ENCODE results near the gene GMDS. TPM values are rescaled to one million over a fixed set of nuclear protein-coding genes. Genes with fewer than 3 reads are reported as not detected.

GMDS gene
- total RNA-seq, 2 experiments from 2014 or later = 38.4 to 41.3 TPM

DNA sequence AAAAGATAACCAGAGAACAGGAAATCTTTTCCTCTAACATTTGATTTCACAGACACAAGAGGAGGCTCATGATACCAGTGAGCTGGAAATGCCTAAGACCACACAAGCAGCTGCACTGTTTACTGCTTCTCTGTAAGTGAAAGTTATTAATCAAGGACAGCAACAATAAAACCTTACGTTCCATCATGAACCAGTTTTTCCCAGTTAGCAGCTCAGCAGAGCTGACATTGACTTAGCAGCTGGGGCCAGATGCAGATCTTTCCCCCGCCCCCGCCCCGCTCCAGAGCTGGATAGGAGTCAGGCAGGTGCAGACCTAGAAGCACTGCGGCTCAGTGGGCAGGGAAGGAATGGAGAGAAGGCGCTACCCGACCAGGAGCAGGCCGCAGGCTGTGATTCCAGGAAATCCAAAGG is 275.2 kb downstream of the GMDS start:
- intact Hi-C loops (cut with micrococcal nuclease) = no loop called here
- CTCF ChIA-PET = no interaction called here
- H3K27me3 Mint-ChIP-seq (ENCODE audit: low read depth) = no peaks in the 10 kb centered on the region
- peaks cover 9% of the 10 kb centered on the region for H3K36me3 Mint-ChIP-seq (ENCODE audit: low read depth)
- DNase-seq = no peak
- H3K4me3 Mint-ChIP-seq = no peak overlapping the region
- peaks cover 5% of the 10 kb centered on the region for H3K4me1 Mint-ChIP-seq (ENCODE audit: low read depth)
- no peaks in the 10 kb centered on the region for H3K9me3 Mint-ChIP-seq
- no peak overlapping the region for H3K27ac Mint-ChIP-seq

DNA sequence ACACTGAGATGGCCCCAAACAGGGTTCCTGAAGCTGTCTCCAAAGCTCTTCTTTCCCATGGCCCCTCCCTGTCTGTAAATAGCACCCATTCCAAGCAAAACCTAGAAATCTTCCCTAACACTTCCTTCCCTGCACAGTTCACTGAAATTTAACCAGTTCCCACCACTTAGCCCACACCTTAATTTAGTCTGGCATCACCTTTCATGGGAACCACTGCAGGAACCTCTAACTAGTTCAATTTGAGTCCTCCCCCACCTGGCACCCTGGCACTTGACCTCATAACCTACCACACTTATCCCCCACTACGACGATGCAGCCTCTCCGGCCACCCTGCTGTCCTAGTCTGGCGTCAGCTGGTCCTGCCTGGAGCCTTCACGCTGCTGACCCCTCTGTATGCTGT is 278.7 kb downstream of the GMDS start:
- no peak for DNase-seq
- Mint-ChIP-seq H3K9me3 (no peaks in the 10 kb centered on the region), H3K36me3 (ENCODE audit: low read depth) (peaks cover 12% of the 10 kb centered on the region), H3K4me3 (no peak overlapping the region), H3K27me3 (ENCODE audit: low read depth) (no peaks in the 10 kb centered on the region), H3K27ac (no peak overlapping the region), H3K4me1 (ENCODE audit: low read depth) (peaks cover 5% of the 10 kb centered on the region)
- CTCF ChIA-PET = no interaction called here
- intact Hi-C loops (cut with micrococcal nuclease) = no loop called here

DNA sequence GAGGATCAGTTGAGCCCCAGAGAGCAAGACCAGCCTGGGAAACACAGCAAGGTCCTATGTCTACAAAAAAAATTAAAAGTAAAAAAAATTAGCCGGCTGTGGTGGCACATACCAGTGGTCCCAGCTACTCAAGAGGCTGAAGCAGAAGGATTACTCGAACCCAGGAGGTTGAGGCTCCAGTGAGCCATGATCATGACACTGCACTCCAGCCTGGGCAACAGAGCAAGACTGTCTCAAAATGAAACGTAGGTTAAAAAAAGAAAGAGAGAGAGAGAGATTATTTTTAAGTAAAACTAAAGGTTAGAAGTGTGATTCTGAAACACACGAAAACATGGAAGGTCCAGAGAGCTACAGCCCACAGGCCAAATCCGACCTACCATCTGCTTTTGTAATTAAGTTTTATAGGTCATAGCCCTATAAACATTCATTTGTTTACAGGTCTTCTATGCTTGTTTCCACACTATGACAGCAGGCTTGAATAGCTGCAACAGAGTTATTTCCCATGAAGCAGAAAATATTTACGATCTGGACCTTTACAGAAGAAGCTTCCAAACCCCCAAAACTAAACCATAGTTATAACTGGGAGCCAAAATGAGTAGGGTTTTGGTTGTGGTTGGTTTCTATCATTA is 279.7 kb downstream of the GMDS start:
- intact Hi-C loops (cut with micrococcal nuclease) = no loop called here
- H3K4me3 Mint-ChIP-seq = no peak overlapping the region

DNA sequence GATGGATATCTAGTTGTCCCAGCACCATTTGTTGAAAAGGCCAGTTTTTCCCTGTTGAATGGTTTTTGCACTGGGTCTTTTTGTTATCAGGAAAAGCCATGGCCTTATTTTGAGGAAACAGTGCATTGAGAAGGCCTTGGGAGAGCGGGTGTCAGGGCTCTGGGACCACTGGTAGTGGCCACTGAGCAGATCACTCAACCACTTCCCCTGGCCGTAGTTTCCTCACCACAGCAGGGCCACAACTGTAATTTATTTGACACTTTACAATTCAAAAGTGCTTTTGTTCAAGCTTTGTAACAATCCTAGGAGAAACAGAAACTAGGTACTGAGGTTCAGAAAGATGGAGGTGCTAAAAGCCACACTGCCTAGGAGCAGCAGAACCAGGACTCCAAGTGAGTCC is 281.8 kb downstream of the GMDS start:
- CTCF ChIA-PET = no interaction called here
- intact Hi-C loops (cut with micrococcal nuclease) = no loop called here
- no peak for DNase-seq
- no peaks in the 10 kb centered on the region for H3K27me3 Mint-ChIP-seq (ENCODE audit: low read depth)
- peaks cover 14% of the 10 kb centered on the region for H3K36me3 Mint-ChIP-seq (ENCODE audit: low read depth)
- H3K9me3 Mint-ChIP-seq = no peaks in the 10 kb centered on the region
- no peak overlapping the region for H3K4me3 Mint-ChIP-seq
- no peaks in the 10 kb centered on the region for H3K4me1 Mint-ChIP-seq (ENCODE audit: low read depth)
- no peak overlapping the region for H3K27ac Mint-ChIP-seq

More for the DNA sequence above, 279.7 kb downstream of the GMDS start:
- Mint-ChIP-seq H3K4me1 (ENCODE audit: low read depth) (peaks cover 5% of the 10 kb centered on the region), H3K27ac (no peak overlapping the region), H3K9me3 (no peaks in the 10 kb centered on the region), H3K36me3 (ENCODE audit: low read depth) (peaks cover 12% of the 10 kb centered on the region), H3K27me3 (ENCODE audit: low read depth) (no peaks in the 10 kb centered on the region)
- CTCF ChIA-PET = interaction anchor here (0.7 kb wide), 1 partner anchor 361 kb away, joined by 5 read pairs; no protein-coding TSS in a partner anchor
- no peak for DNase-seq

DNA sequence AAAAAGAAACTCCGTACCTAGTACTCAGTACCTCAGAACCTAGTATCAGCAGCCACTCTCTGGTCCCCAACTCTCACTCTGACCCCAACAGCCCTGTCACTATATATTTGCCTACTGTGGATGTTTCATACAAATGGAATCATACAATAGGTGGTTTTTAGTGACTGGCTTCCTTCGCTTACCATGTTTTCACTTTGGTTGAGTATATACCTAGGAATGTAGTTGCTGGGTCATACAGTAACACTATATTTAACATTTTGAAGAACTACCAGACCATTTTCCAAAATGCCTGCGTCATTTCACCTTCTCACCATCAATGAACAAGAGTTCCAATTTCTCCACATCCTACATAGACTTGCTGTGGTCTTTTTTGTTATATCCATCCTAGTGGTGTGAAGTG is 283.2 kb downstream of the GMDS start:
- no peaks in the 10 kb centered on the region for H3K4me1 Mint-ChIP-seq (ENCODE audit: low read depth)
- no peak overlapping the region for H3K4me3 Mint-ChIP-seq
- CTCF ChIA-PET = no interaction called here
- no peaks in the 10 kb centered on the region for H3K9me3 Mint-ChIP-seq
- H3K36me3 Mint-ChIP-seq (ENCODE audit: low read depth) = peaks cover 16% of the 10 kb centered on the region
- DNase-seq = no peak
- H3K27ac Mint-ChIP-seq = no peak overlapping the region
- H3K27me3 Mint-ChIP-seq (ENCODE audit: low read depth) = no peaks in the 10 kb centered on the region
- intact Hi-C loops (cut with micrococcal nuclease) = no loop called here

DNA sequence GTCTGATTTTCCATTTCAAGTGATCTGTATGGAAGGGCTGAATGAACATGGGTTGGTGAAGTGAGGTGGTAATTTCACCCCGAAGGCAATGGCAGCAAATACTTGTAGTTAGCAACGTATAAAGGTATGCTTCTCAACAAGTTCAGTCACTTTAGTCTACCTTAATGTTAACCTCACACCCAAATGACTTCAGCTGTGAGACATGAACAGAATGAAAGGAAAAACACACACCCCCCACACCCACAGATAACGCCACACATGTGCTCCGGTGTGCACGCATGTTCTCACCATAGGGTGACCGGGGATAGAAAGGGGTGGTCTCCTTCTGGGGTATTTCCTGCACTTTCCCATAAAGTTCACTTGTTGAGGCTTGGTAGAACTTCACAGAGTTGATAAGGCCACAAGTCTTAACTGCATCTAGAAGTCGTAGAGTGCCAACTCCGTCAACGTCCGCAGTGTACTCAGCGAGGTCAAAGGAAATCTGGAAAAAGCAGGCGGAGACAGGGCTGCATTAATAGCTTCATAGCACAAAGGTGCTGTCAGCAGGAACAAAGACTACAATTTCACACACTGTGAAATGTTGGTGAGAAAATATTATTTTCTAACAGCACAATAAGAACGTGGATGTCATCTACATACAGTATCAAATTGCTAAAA is 284.8 kb downstream of the GMDS start:
- intact Hi-C loops (cut with micrococcal nuclease) = no loop called here
- CTCF ChIA-PET = no interaction called here
- no peak for DNase-seq
- H3K36me3 Mint-ChIP-seq (ENCODE audit: low read depth) = peaks cover 7% of the 10 kb centered on the region
- H3K9me3 Mint-ChIP-seq = no peaks in the 10 kb centered on the region
- no peaks in the 10 kb centered on the region for H3K27me3 Mint-ChIP-seq (ENCODE audit: low read depth)
- no peak overlapping the region for H3K27ac Mint-ChIP-seq
- no peaks in the 10 kb centered on the region for H3K4me1 Mint-ChIP-seq (ENCODE audit: low read depth)
- H3K4me3 Mint-ChIP-seq = no peak overlapping the region

DNA sequence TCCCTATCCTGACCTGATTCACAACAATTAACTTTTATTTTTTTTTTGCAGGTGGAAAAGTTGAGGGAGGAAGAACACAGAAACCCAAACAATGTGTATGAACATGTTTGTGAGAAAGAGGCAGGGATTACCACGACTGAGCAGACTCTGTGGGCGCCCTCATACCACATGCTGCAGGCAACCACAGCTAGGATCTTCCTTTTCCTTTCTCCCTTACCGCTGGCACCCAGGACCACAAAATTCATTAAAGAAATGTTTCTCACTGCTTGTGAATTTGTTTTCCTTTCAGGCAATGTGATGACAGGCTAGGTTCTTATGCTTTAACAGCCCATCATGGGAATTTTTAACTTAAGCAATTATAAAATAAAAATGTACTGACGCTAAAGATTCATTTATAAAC is 287.1 kb downstream of the GMDS start:
- Mint-ChIP-seq H3K4me3 (no peak overlapping the region), H3K36me3 (ENCODE audit: low read depth) (peaks cover 6% of the 10 kb centered on the region), H3K9me3 (no peaks in the 10 kb centered on the region), H3K4me1 (ENCODE audit: low read depth) (no peaks in the 10 kb centered on the region), H3K27me3 (ENCODE audit: low read depth) (no peaks in the 10 kb centered on the region), H3K27ac (no peak overlapping the region)
- DNase-seq = no peak
- intact Hi-C loops (cut with micrococcal nuclease) = no loop called here
- CTCF ChIA-PET = no interaction called here

DNA sequence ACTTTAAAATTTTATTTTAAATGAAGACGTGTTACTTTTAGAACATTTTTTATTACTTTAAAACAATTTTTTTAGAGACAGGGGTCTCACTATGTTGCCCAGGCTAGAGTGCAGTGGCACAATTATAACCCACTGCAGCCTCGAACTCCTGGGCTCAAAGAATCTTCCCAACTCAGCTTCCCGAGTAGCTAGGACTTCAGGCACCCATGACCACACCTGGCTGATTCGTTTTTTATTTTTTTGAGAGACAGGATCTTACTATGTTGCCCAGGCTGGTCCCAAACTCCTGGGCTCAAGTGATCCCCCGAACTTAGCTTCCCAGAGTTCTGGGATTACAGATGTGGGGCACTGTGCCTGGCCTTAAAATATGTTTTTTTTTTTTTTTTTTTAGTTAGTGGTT is 287.7 kb downstream of the GMDS start:
- CTCF ChIA-PET = no interaction called here
- H3K4me1 Mint-ChIP-seq (ENCODE audit: low read depth) = no peaks in the 10 kb centered on the region
- H3K4me3 Mint-ChIP-seq = no peak overlapping the region
- H3K27ac Mint-ChIP-seq = no peak overlapping the region
- H3K36me3 Mint-ChIP-seq (ENCODE audit: low read depth) = peaks cover 9% of the 10 kb centered on the region
- intact Hi-C loops (cut with micrococcal nuclease) = no loop called here
- no peaks in the 10 kb centered on the region for H3K9me3 Mint-ChIP-seq
- no peaks in the 10 kb centered on the region for H3K27me3 Mint-ChIP-seq (ENCODE audit: low read depth)
- DNase-seq = no peak

DNA sequence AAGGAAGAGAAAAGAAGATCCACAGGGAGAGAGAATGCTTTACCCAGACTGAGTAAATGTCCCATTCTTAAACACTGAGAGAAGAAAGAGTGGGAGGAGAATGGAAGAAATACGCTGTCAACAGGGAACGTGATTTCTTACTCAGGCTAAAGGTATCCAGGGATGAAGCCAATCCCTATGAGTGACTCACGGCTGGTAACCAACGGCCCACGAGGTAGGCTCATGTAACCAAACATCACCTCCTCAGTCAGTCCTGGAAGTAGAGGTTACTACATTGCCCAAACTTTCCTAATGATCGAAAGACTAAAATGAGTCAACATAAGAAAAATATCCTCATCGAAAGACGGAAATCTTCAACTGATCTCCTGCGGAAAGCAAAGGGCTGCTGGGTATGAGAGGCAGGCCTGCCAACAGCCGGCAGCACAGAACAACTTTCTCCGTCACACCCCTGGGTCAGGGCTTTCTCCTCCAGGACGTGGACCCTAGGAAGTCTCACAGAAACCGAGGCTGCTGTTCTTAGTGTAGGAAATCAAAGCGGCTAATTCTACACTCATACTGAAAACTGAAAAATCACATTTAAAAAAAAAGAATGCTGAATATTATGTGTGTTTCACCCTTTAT is 292.6 kb downstream of the GMDS start:
- DNase-seq = no peak
- intact Hi-C loops (cut with micrococcal nuclease) = no loop called here
- CTCF ChIA-PET = no interaction called here
- Mint-ChIP-seq H3K4me3 (no peak overlapping the region), H3K27ac (no peak overlapping the region), H3K4me1 (ENCODE audit: low read depth) (no peaks in the 10 kb centered on the region), H3K9me3 (no peaks in the 10 kb centered on the region), H3K36me3 (ENCODE audit: low read depth) (peaks cover 11% of the 10 kb centered on the region), H3K27me3 (ENCODE audit: low read depth) (no peaks in the 10 kb centered on the region)

DNA sequence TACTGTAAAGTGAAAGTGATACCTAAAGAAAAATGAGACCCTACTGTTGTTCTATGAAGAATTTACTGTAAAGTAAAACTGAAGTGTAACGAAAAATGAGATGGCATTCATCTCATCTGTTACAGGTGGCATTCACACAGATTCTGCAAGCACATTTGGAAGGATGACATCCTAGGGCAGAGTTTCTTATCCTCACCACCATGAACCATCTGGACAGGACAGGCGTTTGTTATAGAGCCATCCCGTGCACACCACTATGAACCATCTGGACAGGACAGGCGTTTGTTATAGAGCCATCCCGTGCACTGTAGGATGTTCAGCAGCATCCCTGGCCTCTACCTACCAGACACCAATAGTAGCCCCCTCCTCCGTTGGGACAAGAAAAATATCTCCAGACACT is 294.8 kb downstream of the GMDS start:
- CTCF ChIA-PET = no interaction called here
- Mint-ChIP-seq H3K27me3 (ENCODE audit: low read depth) (no peaks in the 10 kb centered on the region), H3K4me3 (no peak overlapping the region), H3K4me1 (ENCODE audit: low read depth) (no peaks in the 10 kb centered on the region), H3K36me3 (ENCODE audit: low read depth) (peaks cover 13% of the 10 kb centered on the region), H3K9me3 (no peaks in the 10 kb centered on the region), H3K27ac (no peak overlapping the region)
- no peak for DNase-seq
- intact Hi-C loops (cut with micrococcal nuclease) = no loop called here

DNA sequence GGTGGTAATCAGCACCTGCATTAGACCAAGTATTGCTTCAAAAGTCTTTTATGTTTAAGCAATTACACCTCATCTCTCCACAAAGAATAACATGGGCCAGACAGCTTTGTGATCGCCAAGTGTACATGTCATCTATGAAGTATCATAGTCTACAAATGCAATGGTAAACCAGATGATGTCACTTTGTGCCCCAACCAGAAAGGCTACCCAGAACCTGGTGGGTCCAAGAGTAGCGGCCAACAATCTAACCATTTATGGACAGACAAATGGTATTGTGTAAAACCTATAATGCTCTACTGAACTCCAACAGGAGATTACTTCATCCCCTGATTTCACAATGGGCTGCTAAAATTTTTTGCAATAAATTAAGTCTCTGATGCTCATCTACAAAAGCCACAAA is 295.9 kb downstream of the GMDS start:
- Mint-ChIP-seq H3K27me3 (ENCODE audit: low read depth) (no peaks in the 10 kb centered on the region), H3K36me3 (ENCODE audit: low read depth) (peaks cover 14% of the 10 kb centered on the region), H3K27ac (no peak overlapping the region), H3K4me1 (ENCODE audit: low read depth) (no peaks in the 10 kb centered on the region), H3K4me3 (no peak overlapping the region), H3K9me3 (no peaks in the 10 kb centered on the region)
- DNase-seq = no peak
- intact Hi-C loops (cut with micrococcal nuclease) = no loop called here
- CTCF ChIA-PET = no interaction called here

DNA sequence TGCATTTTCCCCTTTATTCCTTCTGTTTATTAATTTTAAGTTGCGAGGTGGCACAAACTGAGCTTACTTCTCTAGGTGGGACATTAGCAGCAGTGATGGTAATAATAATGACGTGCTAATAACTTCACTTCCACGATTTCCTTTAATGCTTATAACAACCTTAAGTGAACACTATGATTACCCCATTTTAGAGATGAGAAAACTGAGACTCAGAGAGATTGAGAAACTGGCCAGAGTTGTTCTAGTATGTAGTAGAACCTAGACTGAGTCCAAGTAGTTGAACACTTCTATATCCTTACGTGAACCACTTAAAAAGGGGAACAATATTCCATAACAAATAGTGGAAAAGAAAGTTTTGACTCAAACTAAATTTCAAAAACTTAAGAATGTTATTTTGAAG is 297.5 kb downstream of the GMDS start:
- H3K27me3 Mint-ChIP-seq (ENCODE audit: low read depth) = no peaks in the 10 kb centered on the region
- H3K27ac Mint-ChIP-seq = no peak overlapping the region
- peaks cover 13% of the 10 kb centered on the region for H3K36me3 Mint-ChIP-seq (ENCODE audit: low read depth)
- CTCF ChIA-PET = no interaction called here
- DNase-seq = no peak
- H3K9me3 Mint-ChIP-seq = no peaks in the 10 kb centered on the region
- no peaks in the 10 kb centered on the region for H3K4me1 Mint-ChIP-seq (ENCODE audit: low read depth)
- no peak overlapping the region for H3K4me3 Mint-ChIP-seq
- intact Hi-C loops (cut with micrococcal nuclease) = no loop called here

DNA sequence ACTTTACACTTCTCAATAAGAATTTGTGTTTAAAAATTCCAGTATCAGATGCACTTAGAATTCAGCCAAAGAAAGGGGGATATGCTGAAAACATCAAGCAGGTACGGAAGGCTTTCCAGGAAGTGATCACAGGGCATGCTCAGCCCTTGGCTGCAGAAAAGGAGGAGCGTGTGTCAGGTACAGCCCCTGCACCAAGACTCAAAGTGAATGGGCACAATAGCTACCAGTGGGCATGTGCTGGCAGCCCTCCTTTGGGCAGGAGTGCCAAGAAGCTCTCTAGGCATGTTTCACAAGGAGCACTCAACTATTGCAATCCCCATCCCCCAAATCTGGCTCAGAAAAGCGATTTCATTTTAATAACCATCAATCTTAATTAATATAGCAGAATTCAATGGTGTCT is 298.8 kb downstream of the GMDS start:
- H3K9me3 Mint-ChIP-seq = no peaks in the 10 kb centered on the region
- no peaks in the 10 kb centered on the region for H3K4me1 Mint-ChIP-seq (ENCODE audit: low read depth)
- H3K27me3 Mint-ChIP-seq (ENCODE audit: low read depth) = no peaks in the 10 kb centered on the region
- CTCF ChIA-PET = no interaction called here
- no peak for DNase-seq
- intact Hi-C loops (cut with micrococcal nuclease) = no loop called here
- H3K27ac Mint-ChIP-seq = no peak overlapping the region
- peaks cover 7% of the 10 kb centered on the region for H3K36me3 Mint-ChIP-seq (ENCODE audit: low read depth)
- no peak overlapping the region for H3K4me3 Mint-ChIP-seq

Measured in activated naive CD4-positive, alpha-beta T cell treated with anti-CD3 and anti-CD28 coated beads for 36 hours (primary cell).